Memory B cell (primary cell): ENCODE data around the gene CUL9.

ENCODE experiments used
- ATAC-seq: fragments of 150-1000 bp; cut with Tn5 transposase; 2 replicates; pipeline ENCODE4 v1.10.0; 2021; ENCODE audit warnings: low read depth, mild to moderate bottlenecking, moderate library complexity
- DNase-seq, 2 donors: peaks; one replicate each; pipeline ENCODE4 v3.0.0; 2022; ENCODE audit warnings: low spot score in 2 of 2
- H3K27ac Mint-ChIP-seq: one replicate; pipeline ENCODE4 v1.8.0; 2022; ENCODE audit warnings: mild to moderate bottlenecking, moderate library complexity, mixed read lengths
- H3K27me3 Mint-ChIP-seq: one replicate; pipeline ENCODE4 v1.8.0; 2022; ENCODE audit warnings: mixed read lengths
- H3K36me3 Mint-ChIP-seq: one replicate; pipeline ENCODE4 v1.8.0; 2022; ENCODE audit warnings: mild to moderate bottlenecking, mixed read lengths
- H3K4me1 Mint-ChIP-seq: one replicate; pipeline ENCODE4 v1.8.0; 2022; ENCODE audit warnings: mixed read lengths
- H3K4me3 Mint-ChIP-seq: one replicate; pipeline ENCODE4 v1.8.0; 2022; ENCODE audit warnings: mild to moderate bottlenecking, moderate library complexity, mixed read lengths
- H3K9me3 Mint-ChIP-seq: one replicate; pipeline ENCODE4 v1.8.0; 2022; ENCODE audit warnings: mixed read lengths

The CUL9 gene

DNA sequence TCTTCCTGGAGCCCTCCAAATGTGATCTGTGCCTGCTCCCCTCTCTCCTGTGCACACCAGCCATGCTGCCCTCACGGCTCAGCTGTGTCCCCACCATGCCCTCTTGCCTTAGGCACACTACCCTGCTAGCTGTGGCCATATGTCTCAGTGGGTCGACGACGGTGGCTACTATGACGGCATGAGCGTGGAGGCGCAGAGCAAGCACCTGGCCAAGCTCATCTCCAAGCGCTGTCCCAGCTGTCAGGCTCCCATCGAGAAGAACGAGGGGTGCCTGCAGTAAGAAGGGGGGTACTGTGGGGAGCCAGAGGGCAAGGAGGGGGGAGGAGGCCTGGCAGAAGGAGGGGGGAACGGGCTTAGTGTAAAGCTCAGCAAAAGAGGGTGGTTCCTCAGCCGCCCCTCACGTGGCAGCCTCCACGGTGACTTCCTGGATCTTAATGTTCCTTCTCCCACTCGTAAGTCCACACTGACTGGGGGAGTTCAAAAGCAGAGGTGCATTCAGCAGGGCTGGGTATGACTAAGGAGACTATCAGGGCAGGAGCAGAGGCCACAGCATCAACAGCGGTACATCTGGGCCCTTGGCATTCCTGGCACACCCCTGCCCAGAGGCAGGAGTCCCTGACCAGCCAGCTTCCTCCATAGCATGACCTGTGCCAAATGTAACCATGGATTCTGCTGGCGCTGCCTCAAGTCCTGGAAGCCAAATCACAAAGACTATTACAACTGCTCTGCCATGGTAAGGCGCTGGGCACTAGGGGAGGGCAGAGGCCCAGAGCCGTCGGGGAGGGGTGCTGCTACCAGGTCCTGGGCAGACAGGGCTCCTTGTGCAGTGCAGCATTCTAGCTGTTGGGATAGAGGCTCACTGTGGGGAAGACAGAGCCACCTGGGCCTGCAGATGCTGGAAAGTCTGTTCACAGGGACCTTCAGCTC is 39.3 kb downstream of the CUL9 start:
- peaks cover 41% of the 10 kb centered on the region for H3K4me1 Mint-ChIP-seq
- H3K27me3 Mint-ChIP-seq: no peaks in the 10 kb centered on the region
- H3K36me3 Mint-ChIP-seq: peaks cover 22% of the 10 kb centered on the region
- DNase-seq (no peak), ATAC-seq (no peak)
- peak overlapping the region; percentile 97 for H3K27ac Mint-ChIP-seq
- H3K4me3 Mint-ChIP-seq: no peak overlapping the region
- no peaks in the 10 kb centered on the region for H3K9me3 Mint-ChIP-seq

DNA sequence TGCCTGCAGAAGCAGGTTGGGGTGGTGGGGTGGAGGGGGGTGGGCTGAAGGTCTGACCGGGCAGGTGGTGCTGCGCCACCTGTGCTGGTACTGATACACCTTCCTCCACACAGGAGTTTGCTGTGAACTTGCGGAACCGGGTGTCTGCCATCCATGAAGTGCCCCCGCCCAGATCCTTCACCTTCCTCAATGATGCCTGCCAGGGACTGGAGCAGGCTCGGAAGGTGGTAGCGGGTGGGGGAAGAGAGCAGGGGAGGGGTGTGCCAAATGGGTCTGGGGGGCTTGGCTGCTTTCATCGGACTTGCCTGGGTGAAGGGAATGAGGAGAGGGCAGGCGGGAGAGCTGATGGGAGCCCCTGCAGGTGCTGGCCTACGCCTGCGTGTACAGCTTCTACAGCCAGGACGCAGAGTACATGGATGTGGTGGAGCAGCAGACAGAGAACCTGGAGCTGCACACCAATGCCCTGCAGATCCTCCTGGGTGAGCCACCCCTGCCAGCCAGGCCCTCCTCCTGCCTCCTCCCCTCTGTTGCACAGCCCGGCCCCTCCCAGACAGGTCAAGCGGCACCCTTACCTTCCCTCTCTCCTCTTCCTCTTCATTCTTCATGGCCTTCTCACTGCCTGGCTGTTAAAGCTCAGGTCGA is 40.5 kb downstream of the CUL9 start:
- H3K27me3 Mint-ChIP-seq: no peaks in the 10 kb centered on the region
- ATAC-seq: no peak
- no peaks in the 10 kb centered on the region for H3K9me3 Mint-ChIP-seq
- peaks cover 17% of the 10 kb centered on the region for H3K36me3 Mint-ChIP-seq
- H3K4me3 Mint-ChIP-seq: no peak overlapping the region
- peaks cover 44% of the 10 kb centered on the region for H3K4me1 Mint-ChIP-seq
- H3K27ac Mint-ChIP-seq: peak overlapping the region; percentile 97
- DNase-seq: no peak

DNA sequence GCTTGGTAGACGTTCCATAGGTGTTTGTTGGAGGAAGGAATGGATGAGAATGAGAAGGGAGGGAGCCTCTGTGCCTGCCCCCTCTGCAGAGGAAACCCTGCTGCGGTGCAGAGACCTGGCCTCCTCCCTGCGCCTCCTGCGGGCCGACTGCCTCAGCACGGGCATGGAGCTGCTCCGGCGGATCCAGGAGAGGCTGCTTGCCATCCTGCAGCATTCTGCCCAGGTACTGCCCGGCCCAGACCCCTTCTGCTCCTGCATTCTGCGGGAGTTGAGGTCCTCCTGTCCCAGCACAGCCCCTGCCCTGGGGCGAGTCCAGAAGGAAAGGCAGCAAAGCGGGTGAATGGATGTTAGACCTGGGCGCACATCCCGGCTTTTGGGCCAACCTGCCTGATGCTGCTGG is 41.2 kb downstream of the CUL9 start:
- DNase-seq (no peak), ATAC-seq (no peak)
- peaks cover 46% of the 10 kb centered on the region for H3K4me1 Mint-ChIP-seq
- peak overlapping the region; percentile 97 for H3K27ac Mint-ChIP-seq
- H3K27me3 Mint-ChIP-seq: no peaks in the 10 kb centered on the region
- H3K4me3 Mint-ChIP-seq: no peak overlapping the region
- no peaks in the 10 kb centered on the region for H3K9me3 Mint-ChIP-seq
- H3K36me3 Mint-ChIP-seq: peaks cover 16% of the 10 kb centered on the region

DNA sequence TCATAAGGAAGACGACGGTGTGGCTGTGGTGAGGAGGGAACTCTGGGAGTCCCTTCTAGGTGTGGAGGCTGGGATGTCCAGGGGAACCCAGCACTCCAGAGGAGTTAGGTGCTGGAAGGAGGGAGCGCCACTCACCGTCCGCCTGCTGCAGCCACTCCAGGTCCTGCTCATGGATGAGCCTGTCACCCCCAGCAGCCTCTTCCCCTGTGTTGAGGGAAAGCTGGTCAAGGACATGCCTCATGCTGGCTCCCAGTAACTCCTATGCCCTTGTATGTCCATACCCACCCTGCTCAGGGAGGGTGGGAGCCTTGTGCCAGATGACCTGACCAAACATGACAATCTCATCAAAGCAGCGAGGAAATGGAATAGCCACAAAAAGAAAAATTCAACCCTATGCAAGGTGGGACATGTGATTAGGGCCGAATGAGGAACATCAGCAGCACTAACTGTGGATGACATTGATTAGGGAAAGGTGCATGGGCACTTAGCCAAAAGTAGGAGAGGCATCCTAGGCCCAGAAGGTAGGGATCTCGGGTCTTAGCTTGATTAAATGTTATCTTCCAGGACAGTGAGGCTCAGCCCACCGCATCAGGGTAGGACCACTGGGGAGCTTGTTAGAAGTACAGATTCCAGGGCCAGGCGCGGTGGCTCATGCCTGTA is 44.3 kb downstream of the CUL9 start:
- no peak for ATAC-seq
- peaks cover 3% of the 10 kb centered on the region for H3K36me3 Mint-ChIP-seq
- H3K27me3 Mint-ChIP-seq: peaks cover under 1% of the 10 kb centered on the region
- no peak for DNase-seq
- H3K9me3 Mint-ChIP-seq: no peaks in the 10 kb centered on the region
- peaks cover 45% of the 10 kb centered on the region for H3K4me1 Mint-ChIP-seq
- peak overlapping the region; percentile 3 for H3K4me3 Mint-ChIP-seq
- H3K27ac Mint-ChIP-seq: peak overlapping the region; percentile 97

DNA sequence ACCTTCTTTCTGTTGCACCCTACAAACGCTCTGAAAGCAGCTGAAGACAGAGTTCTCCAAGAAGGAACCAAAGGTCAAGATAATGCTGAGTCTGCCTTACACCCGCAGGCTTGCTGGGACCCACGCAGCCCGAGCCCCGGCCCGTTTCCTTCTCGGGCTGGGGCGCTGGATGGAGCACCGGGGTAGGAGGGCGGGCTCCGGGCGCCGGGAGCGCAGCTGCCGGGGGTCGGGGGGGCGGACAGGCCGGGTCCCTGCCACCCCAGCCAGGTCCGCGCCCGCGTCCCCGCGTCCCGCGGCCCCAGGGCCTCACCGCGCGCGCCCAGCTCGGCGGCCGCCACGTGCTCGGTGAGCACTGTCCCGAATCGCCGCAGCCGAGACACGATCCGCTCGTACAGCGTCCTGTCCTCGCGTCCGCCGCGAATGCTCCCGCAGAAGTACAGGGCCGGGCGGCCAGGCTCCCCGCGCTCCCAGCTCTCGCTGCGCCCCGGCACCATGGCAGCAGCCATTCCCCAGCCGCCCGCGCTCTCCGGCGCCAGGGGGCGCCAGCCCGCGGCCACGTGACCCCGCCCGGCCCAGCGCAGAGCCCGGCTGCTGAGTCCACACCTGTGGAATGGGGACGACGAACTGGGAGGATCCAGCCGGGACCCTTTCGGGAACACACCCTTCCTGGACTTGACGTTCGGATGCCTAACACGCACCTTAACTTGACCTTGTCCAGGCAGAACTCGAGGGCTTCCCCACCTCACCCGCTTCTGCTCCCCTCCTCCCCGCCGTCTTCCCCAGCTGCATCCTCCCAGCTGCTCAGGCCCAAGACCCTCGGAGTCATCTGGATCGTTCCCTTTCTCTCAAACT is 47.2 kb downstream of the CUL9 start, which contains the start of gene DNPH1:
Gene DNPH1, minus strand, starts transcription at position 531 of the 852 bp plus-strand sequence. Its CDS starts 25 bp downstream, at position 506.
- peak within 1 kb of the TSS; percentile 88 for H3K27ac Mint-ChIP-seq
- no peaks in the 10 kb centered on the region for H3K36me3 Mint-ChIP-seq
- H3K9me3 Mint-ChIP-seq: no peaks in the 10 kb centered on the region
- ATAC-seq (peak; percentile 73), DNase-seq (peak; percentile 82 to 93)
- H3K27me3 Mint-ChIP-seq: peaks cover 6% of the 10 kb centered on the region
- H3K4me1 Mint-ChIP-seq: peaks cover 34% of the 10 kb centered on the region
- H3K4me3 Mint-ChIP-seq: peak within 1 kb of the TSS; percentile 92

DNA sequence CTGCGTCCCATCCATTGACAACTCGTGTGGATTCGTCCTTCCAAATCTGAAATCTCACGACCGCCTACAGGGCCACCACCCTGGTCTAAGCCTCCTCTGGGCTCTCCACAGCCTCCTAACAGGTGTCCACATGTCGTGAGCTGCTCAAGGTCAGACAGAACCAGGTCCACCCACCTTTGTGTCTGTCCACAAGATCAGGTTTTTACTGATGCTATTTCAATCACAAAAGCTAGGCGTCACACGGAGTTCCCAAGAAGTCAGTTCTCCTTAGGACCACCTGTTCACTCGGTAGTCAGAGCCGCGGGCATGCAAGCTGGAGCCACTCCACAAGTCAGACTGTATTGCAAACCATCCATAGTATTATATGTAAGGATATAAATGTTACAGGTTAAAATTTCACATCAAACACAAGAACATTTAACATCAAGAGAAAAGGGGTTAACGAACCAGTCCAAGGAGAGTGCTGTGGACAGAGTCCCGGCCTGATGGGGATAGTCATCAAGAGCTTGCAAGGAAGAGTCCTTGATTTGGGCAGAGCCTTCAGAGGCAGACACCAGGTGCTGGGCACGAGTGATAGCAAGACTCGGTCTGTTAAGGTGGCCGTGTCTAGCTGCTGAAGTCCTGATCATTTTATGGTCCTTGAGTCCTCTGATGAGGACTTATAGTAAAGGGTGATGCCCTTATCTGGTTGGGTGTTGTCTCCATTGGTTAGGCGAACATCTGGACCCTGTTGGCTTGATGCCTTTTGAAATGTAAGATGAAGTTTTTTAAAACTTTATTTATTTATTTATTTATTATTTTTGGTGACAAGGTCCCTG is 48.0 kb downstream of the CUL9 start:
- H3K36me3 Mint-ChIP-seq: no peaks in the 10 kb centered on the region
- H3K4me3 Mint-ChIP-seq: peak overlapping the region; percentile 92
- peaks cover 29% of the 10 kb centered on the region for H3K4me1 Mint-ChIP-seq
- DNase-seq (no peak), ATAC-seq (no peak)
- H3K27me3 Mint-ChIP-seq: peaks cover 8% of the 10 kb centered on the region
- H3K27ac Mint-ChIP-seq: peak overlapping the region; percentile 88
- H3K9me3 Mint-ChIP-seq: no peaks in the 10 kb centered on the region

DNA sequence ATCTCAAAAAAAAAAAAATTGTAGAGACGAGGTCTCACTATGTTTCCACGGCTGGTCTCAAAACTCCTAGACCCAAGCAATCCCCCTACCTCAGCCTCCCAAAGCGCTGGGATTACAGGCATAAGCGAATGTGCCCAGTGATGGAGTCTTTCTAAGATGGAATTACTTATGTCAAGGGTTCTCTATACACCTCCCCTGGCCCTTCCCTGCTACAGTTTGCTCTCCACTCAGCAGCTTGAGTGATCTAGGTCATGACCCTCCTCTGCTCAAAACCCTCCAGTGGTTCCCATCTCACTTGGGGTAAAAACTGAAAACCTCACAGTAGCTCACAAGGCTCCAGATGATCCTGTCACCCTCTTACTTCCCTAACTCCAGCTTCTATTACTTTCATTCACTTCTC is 49.1 kb downstream of the CUL9 start:
- H3K4me1 Mint-ChIP-seq: peaks cover 22% of the 10 kb centered on the region
- peaks cover 8% of the 10 kb centered on the region for H3K27me3 Mint-ChIP-seq
- H3K36me3 Mint-ChIP-seq: no peaks in the 10 kb centered on the region
- no peak overlapping the region for H3K27ac Mint-ChIP-seq
- H3K9me3 Mint-ChIP-seq: no peaks in the 10 kb centered on the region
- no peak for ATAC-seq
- no peak for DNase-seq
- H3K4me3 Mint-ChIP-seq: no peak overlapping the region

DNA sequence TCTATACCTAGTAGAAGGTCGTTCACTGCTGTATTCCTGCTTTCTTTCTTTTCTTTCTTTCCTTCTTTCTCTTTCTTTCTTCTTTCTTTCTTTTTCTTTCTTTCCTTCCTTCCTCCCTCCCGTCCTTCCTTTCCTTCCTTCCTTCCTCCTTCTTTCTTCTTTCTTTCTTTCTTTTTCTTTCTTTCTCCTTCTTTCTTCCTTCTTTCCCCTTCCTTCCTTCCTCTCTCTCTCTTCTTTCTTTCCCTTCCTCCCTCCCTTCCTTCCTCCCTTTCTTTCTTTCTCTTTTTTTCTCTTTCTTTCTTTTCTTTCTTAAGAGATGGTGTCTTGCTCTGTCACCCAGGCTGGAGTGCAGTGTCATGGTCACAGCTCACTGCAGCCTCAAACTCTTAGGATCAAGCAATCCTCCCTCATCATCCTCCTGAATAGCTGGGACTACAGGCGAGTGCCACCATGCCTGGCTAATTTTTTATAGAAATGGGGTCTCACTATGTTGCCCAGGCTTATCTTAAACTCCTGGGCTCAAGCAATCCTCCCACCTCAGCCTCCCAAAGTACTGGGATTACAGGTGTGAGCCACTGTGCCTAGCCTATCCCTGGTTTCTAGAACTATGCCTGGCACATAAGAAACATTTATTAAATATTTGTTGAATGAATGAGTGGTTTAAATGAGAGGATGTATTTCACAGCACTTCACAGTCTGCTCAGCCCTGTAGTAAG is 49.9 kb downstream of the CUL9 start:
- H3K4me3 Mint-ChIP-seq: no peak overlapping the region
- ATAC-seq: no peak
- no peaks in the 10 kb centered on the region for H3K9me3 Mint-ChIP-seq
- DNase-seq: no peak
- H3K4me1 Mint-ChIP-seq: peaks cover 17% of the 10 kb centered on the region
- H3K27me3 Mint-ChIP-seq: peaks cover 10% of the 10 kb centered on the region
- no peak overlapping the region for H3K27ac Mint-ChIP-seq
- no peaks in the 10 kb centered on the region for H3K36me3 Mint-ChIP-seq

DNA sequence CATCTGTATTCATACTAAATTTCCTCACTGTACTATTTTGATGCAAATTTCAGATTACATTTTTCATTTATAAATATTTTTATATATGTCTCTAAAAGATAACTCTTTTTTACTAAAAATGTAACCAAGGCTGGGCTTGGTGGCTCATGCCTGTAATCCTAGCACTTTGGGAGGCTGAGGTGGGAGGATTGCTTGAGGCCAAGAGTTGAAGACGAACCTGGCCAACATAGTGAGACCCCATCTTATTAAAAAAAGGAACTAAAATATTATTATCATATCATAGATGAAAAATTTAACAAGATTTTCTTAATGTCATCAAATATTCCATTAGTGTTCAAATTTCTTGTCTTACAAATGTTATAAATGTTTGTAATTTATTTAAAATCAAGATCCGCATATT is 53.8 kb downstream of the CUL9 start:
- no peak overlapping the region for H3K27ac Mint-ChIP-seq
- H3K4me1 Mint-ChIP-seq: peaks cover 6% of the 10 kb centered on the region
- H3K9me3 Mint-ChIP-seq: peaks cover 3% of the 10 kb centered on the region
- peaks cover 3% of the 10 kb centered on the region for H3K36me3 Mint-ChIP-seq
- no peak for ATAC-seq
- H3K4me3 Mint-ChIP-seq: no peak overlapping the region
- peaks cover 15% of the 10 kb centered on the region for H3K27me3 Mint-ChIP-seq
- no peak for DNase-seq

DNA sequence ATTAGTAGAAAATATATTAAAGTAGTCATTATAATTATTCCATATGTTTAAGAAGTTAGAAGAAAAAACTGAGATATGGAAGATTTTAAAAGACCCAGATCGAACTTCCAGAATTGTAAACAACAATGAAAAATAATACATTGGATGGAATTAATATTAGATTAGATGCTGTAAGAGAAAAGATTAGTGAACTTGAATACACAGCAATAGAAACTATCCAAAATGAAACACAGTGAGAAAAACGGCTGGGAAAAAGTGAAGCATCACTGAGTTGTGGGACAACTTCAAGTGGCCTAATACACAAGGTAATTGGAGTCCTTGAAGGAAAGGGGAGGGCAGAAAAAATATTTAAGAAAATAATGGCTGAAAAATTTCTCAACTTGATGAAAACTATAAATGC is 57.1 kb downstream of the CUL9 start:
- Mint-ChIP-seq H3K4me1 (no peaks in the 10 kb centered on the region), H3K9me3 (peaks cover 3% of the 10 kb centered on the region), H3K27ac (no peak overlapping the region), H3K36me3 (peaks cover 3% of the 10 kb centered on the region), H3K4me3 (no peak overlapping the region), H3K27me3 (peaks cover 13% of the 10 kb centered on the region)
- ATAC-seq (no peak), DNase-seq (no peak)

DNA sequence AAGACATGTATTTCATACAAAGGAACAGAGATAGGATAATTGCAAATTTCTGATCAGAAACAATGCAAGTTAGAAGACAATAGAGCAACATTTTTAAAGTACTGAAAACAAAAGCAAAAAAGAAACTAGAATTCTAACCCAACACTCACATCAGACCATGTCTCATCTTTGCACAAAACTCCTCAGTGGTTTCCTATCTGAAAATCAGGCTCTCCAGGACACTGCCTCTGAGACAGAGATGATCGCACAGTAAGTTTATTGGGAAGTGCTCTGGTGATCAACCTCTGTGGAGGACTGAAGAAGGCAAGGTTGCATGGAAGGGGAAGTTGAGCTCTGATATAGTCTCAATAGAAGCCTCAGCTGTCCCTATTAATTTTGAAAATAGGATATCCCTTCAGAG is 59.0 kb downstream of the CUL9 start:
- ATAC-seq: no peak
- no peaks in the 10 kb centered on the region for H3K4me1 Mint-ChIP-seq
- no peak for DNase-seq
- peaks cover 3% of the 10 kb centered on the region for H3K9me3 Mint-ChIP-seq
- peaks cover 10% of the 10 kb centered on the region for H3K27me3 Mint-ChIP-seq
- peaks cover 3% of the 10 kb centered on the region for H3K36me3 Mint-ChIP-seq
- H3K4me3 Mint-ChIP-seq: no peak overlapping the region
- no peak overlapping the region for H3K27ac Mint-ChIP-seq

DNA sequence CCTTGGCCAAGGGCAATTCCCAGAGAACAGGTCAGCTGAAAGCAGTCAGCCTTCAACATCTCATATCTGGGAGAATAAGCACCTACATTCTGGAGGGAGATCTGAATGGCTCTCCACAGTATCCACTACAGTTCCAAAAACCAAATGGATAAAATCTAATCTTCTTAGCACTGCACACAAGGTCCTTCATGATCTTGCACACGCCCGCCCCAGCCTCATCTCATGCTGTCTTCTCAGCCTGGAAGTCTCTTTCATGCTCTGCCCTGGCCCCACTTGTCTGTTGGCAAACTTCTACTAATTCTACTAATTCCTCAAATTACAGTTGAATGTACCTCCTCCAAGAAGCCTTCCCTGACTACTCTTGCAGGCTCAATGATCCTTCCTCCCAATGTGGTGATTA is 59.5 kb downstream of the CUL9 start:
- DNase-seq: no peak
- peaks cover 12% of the 10 kb centered on the region for H3K27me3 Mint-ChIP-seq
- peaks cover 3% of the 10 kb centered on the region for H3K36me3 Mint-ChIP-seq
- H3K4me1 Mint-ChIP-seq: peaks cover 2% of the 10 kb centered on the region
- H3K9me3 Mint-ChIP-seq: peaks cover 3% of the 10 kb centered on the region
- no peak overlapping the region for H3K4me3 Mint-ChIP-seq
- no peak for ATAC-seq
- H3K27ac Mint-ChIP-seq: no peak overlapping the region
